ENCODE results near the gene SYTL3.
A peak's percentile ranks its signal among the peaks of the same experiment; 100 is the strongest.
"Not testable (repeated sequence)": the region's sequence is repeated elsewhere in the genome, so short reads cannot be mapped to it uniquely, and the experiment has no call there.

SYTL3 gene

GRCh38 chr6:158622545-158623190, 27.2 kb upstream of the SYTL3 start:
- no peak for DNase-seq (ENCODE audit: low spot score)

GRCh38 chr6:158624684-158625682, 24.9 kb upstream of the SYTL3 start:
- no peak for DNase-seq (ENCODE audit: low spot score)

DNA sequence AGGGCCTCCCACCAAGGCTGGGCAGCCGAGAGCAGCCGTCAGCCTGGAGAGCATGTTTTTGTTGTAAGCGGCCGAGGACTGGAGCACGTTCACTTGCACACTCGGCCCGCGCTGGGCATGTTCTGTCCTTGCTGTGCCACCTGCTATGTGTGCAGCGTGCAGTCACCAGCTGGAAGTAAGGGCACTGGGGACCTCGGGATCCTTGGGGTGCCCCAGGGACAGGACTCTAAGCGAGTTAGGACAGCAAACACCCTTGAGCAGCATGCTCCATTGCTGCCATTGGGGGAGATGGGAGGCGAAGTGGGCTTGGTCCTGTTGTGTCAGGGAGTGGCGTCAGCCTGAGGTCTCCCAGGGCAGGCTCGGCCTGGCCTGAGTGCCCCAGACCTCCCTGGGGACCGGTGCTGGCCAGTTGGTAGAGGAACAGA, 24.0 kb upstream of the SYTL3 start:
- DNase-seq (ENCODE audit: low spot score), result no peak

DNA sequence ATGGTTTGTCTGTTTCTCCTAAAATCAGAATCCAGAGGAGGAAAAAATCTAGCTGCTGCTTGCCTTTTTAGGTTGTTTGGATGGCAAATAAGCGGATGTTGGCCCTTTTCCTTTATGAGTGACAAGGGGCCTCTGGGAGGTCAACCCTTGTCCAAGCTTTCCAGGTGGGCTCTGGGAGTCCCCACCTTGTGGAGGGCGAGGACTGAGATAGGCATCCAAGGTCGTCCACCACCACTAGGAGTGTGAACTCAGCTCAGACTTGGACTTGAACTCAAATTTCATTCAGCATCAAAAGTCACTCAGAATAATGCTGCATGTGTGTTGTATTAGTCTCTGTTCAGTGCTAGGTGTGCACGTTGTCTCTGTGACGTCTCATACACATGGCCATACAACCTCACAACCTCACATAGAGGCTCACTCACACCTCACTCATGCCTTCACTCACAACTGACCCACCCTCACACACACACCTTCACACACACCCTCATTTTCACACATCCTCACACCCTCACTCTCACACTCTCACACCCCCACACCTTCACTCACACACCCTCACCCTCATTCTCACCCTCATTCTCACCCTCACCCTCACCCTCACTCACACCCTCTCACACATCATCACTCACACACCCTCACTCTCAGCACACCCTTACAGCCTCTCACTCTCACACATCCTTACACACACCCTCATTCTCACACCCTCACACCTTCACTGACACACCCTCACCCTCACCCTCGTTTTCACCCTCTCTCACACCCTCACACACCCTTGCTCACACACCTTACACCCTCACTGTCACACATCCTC, 23.3 kb upstream of the SYTL3 start:
- DNase-seq (ENCODE audit: low spot score), result no peak

- no peak for DNase-seq (ENCODE audit: low spot score)
Observed at GRCh38 chr6:158627168-158627939, 22.5 kb upstream of the SYTL3 start.

DNA sequence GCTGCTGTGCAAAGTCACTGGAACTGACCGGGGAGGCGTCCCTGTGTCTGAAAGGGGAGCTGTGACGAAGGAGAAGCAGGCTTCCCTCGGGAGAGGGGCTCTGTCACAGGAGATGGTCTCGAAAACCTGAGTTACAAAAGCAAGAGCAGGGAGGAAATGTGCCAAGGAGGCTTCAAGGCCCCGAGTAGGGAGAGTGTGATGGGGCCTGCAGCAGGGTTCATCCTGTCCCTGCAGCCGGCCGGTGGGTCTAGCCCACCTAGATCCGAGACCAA, 22.0 kb upstream of the SYTL3 start:
- DNase-seq (ENCODE audit: low spot score), result no peak

DNA sequence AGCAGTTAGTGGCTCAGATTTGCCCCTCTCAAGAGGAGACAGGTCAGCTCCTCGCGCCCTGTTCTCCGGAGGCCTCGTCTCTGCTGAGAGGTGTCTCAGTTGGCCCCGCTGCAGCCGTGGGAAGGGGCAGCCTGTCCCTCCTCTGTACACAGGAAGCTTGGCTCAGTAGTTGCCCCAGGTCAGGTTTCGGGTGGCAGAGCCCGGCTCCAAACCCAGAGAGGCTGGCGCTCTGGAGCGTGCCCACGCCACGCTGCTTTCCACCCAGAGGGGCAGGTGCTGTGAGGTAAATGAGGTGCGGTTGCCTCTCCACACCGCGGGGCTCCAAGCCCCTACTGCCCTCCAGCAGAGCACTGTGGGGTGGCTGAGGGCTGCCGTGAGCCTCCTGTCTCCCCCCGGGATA, 21.3 kb upstream of the SYTL3 start:
- no peak for DNase-seq (ENCODE audit: low spot score)

DNA sequence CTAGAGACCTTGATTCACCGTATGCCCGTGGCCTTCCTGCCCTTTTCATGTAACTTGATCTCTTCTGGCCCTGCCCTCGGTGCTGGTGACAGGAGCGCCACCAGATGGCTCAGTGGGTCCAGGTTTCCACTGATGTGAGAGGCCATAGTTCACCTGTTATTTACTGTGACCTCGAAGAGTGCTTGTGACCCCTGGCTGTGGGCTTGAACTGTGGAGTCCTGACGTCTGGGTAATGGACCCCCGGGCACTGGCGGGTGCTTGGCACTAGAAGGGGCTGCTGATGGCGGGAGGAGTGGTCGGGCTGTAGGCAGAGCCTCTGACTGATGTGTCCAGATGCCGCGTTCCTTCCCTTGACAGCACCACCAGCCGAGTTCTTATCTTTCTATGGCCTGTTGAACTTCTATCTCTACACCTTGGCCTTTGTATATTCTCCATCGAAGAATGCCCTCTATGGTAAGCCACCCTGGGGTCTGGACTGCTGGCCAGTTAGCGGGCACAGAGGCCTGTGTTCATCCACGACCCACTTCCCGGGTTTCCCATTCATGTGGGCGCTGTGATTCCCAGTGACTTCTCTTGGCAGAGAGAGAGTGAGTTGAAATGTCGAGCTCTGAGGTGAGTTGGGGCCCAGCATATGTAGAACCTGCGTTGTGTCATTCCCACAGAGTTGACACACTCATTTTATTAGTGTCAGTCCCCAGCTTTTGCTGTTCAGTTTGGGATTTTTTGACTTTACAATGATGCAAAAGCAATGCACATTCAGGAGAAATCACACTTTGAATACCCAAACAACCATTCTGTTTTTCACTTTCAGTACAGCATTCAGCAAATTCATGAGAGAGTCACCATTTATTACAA, 20.3 kb upstream of the SYTL3 start:
- DNase-seq (ENCODE audit: low spot score), result peak; percentile 34

GRCh38 chr6:158630938-158631616, 18.8 kb upstream of the SYTL3 start:
- DNase-seq (ENCODE audit: low spot score), result no peak

DNA sequence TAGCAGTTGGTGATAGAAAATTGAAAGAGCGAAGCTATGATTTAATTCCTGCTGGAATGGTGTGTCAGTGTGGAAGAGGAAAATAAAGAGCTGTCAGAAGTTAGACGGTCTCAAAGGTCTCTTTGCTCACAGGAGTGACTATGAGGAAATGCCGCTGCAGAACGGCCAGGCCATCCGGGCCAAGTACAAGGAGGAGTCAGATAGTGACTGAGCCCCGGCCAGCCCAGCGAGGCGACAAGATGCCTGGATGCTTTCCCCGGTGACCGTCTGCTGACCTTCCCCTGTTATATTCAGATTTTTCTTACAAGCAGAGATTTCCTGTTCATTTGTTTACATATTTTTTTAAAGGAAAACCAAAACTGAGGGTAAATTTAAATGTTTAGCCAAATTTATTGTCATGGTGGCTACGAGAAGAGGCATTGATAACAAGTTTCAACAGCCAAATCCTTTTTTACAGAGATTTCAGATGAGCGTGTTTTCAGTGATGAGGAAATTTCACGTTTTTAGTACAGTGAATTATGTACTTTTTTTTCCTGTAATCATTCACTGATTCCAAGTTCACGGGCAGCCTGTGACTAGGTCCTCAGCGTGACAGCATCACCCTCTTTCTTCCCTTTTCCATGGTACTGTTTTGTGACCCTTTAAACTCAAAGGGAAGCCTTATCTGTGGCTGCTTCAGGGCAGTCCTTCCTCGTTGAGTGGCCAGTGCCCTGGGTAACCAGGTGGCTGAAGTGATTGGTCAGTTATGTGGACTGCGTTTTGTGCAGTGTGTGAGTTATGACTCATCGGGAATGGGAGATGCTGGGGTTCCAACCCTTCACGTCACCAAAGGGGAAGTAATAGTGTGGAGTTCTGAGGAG, 17.9 kb upstream of the SYTL3 start:
- DNase-seq (ENCODE audit: low spot score), result no peak

GRCh38 chr6:158632538-158633119, 17.2 kb upstream of the SYTL3 start:
- not testable (repeated sequence) for DNase-seq (ENCODE audit: low spot score)

- DNase-seq (ENCODE audit: low spot score), result no peak
Observed at GRCh38 chr6:158633127-158633526, 16.7 kb upstream of the SYTL3 start.

DNA sequence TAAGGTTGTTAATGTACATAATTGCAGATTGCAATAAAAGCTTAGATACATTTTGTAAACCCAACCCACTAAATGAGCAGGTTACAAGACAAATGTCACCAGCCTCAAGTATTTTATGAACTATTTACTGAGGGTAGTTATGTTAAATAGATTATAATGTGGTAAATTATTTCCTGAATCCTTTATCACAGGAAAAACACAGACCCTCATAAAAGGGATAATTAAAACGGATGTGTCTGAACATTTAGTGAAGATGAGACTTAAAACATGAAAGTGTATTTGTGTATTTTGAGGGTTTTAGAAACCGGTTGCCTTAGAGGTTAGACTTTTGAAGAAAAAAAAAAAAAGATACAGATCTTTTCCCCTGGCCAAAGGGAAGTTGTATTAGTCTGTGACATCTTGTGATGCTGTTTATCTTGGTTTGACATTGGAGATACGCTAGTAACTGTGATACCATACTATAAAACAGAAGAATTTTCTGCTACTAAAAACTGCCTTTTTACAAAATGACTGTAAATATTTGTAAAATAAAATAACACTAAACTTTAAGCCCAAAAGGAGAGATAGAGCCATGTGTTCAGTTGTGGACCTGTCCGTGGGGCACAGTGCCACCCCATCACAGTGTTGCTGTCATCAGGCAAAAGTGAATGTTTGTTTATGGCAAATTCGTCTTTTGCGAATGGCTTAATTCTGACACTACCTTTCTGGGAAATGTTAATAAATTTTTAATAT, 15.0 kb upstream of the SYTL3 start:
- no peak for DNase-seq (ENCODE audit: low spot score)

- no peak for DNase-seq (ENCODE audit: low spot score)
Observed at GRCh38 chr6:158635427-158636073, 14.3 kb upstream of the SYTL3 start.

DNA sequence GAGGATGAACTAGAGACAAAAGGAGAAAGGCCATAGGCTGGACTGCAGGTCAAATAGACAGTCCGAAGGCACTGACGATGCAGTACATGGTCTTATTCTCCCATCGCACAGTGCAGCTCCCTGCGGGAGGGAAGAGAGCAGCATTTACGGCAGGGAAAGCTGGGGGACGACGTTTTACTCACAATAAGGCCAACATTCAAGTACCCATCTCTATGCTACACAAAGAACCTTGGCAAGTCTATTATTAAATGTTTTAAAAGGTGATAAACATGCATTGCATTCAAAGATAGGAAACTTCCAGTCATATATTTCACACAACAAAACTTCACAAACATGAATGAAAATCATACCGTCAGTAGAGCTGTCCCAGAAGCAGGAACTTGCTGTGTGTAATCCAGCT, 13.1 kb upstream of the SYTL3 start:
- no peak for DNase-seq (ENCODE audit: low spot score)

DNA sequence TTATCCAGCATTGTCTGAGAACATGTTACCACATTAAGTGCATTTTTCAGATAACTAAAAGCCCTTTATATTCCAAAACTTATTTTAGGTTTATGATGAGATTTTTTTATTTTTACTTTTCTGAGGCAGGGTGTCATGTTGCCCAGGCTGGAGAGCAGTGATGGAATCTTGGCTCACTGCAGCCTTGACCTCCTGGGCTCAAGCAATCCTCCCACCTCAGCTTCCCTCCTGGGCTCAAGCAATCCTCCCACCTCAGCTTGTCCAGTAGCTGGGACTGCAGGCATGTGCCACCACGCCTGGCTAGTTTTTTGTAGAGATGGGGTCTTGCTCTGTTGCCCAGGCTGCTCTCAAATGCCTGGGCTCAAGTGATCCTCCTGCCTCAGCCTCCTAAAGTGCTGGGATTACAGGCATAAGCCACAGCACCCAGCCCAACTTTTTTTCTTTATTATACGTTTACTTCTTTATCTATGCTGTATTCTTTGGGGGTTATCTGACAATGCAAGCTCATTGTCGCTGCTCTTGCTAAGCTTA, 11.5 kb upstream of the SYTL3 start:
- DNase-seq (ENCODE audit: low spot score), result no peak

DNA sequence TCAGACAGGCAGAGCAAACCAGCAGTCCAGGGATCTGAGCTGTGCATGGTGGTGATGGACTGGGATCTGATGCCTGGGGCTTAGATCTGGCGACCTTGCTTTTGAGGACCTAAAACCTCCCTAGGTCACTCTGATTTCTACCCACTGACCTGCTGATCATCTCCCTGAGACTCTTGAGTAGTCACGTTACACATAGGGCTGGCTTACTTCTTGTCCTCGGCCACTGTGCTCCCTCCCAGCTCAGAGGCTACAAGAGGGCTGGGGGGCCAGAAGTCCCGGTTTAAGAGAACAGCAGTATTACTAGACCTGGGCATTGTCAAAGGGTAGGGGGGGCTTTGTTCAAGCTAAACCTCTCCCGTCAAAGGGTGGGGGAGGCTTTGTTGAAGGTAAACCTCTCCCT, 10.8 kb upstream of the SYTL3 start:
- DNase-seq (ENCODE audit: low spot score), result no peak

DNA sequence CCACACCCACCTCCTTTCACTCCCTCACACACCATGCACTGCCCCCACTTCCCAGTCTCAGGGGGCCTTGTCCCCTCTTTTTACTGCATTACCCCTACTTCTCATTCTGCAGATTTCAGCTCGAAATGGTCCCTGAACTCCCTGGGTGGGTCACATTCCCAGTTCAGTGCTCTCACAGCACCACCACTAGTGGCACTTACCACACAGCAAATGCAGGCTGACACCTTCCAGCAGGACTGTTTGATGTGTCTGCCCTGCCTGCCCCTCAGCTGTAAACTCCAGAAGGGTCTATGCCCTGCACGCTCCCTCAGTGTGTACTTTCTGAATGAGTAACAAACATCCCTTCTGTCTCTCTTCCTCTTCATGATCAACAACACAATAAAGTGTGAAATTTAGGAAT, 9.3 kb upstream of the SYTL3 start:
- DNase-seq (ENCODE audit: low spot score), result no peak
